Gastrocnemius medialis (tissue), 4 donors: ENCODE measurements around the gene GIGYF2. TPM values are rescaled to one million over a fixed set of nuclear protein-coding genes. Genes with fewer than 3 reads are reported as not detected.
A peak's percentile ranks its signal among the peaks of the same experiment; 100 is the strongest.

Source experiments
- ATAC-seq, 2 donors: fragments of 150-250 bp; one replicate each; pipeline ENCODE4 v1.9.1; 2016
- DNase-seq, 2 donors: peaks; one replicate each; pipeline ENCODE4 v3.0.0-alpha.2; 2019
- H3K27ac ChIP-seq, 4 donors: fragments of 200-600 bp; sonication (generic); 1 replicate in 1 of 4; 2 replicates in 3 of 4; pipeline ENCODE4 v1.5.1; 2016 to 2018; ENCODE audit warnings: mild to moderate bottlenecking in 2 of 4, moderate library complexity in 1 of 4
- H3K27me3 ChIP-seq, 3 donors: fragments of 200-600 bp; sonication (generic) in 2 of 3; 1 replicate in 1 of 3; 2 replicates in 2 of 3; pipeline versions ENCODE4 v1.5.1 to v1.6.0; 2016 to 2019; ENCODE audit warnings: mild to moderate bottlenecking in 1 of 3, moderate library complexity in 1 of 3
- H3K36me3 ChIP-seq, 2 donors: fragments of 200-600 bp; sonication (generic) in 1 of 2; one replicate each; pipeline ENCODE4 v1.5.1; 2017 to 2018
- H3K4me1 ChIP-seq, 2 donors: fragments of 200-600 bp; sonication (generic) in 1 of 2; one replicate each; pipeline ENCODE4 v1.5.1; 2016 to 2017; ENCODE audit warnings: mild to moderate bottlenecking in 2 of 2
- H3K4me3 ChIP-seq, 4 donors: fragments of 200-600 bp; sonication (generic) in 3 of 4; 1 replicate in 1 of 4; 2 replicates in 3 of 4; pipeline ENCODE4 v1.5.1; 2016 to 2019; ENCODE audit warnings: mild to moderate bottlenecking in 2 of 4
- H3K9me3 ChIP-seq, 3 donors: fragments of 200-600 bp; sonication (generic) in 2 of 3; 1 replicate in 1 of 3; 2 replicates in 2 of 3; pipeline ENCODE4 v1.5.1; 2016 to 2019
- CTCF ChIP-seq, 5 experiments: fragments of 450-650 bp in 3 of 5; fragments of 200-600 bp in 2 of 5; sonication (generic) in 2 of 5; IDR thresholded peaks in 4 of 5; conservative IDR thresholded peaks in 1 of 5; 1 replicate in 4 of 5; 2 replicates in 1 of 5; pipeline ENCODE4 v1.5.1; 2016 to 2019; ENCODE audit warnings: antibody characterized with exemption in 5 of 5, mild to moderate bottlenecking in 3 of 5, moderate library complexity in 3 of 5
- POLR2A ChIP-seq, 2 donors: fragments of 450-650 bp; IDR thresholded peaks; one replicate each; pipeline ENCODE4 v1.6.1; 2017; ENCODE audit warnings: antibody characterized with exemption in 2 of 2, mild to moderate bottlenecking in 2 of 2, moderate library complexity in 2 of 2
- in situ Hi-C, 4 donors: fragments of 200-750 bp; cut with MboI; loops; one replicate each; pipeline versions ENCODE4 v1.15.0 to v1.8.0; 2017; ENCODE audit warnings: low sequenced_read_pairs in 4 of 4
- intact Hi-C: fragments of 100-400 bp; cut with DNase I; formaldehyde crosslinking; loops from one replicate; pipeline ENCODE4 v1.15.1; 2023; ENCODE audit warnings: low total_unique reads
- total RNA-seq, 4 donors: library from RNA; depleted of rRNA; stranded (reverse); fragments of >200 nt; gene quantifications; one replicate each; pipeline versions ENCODE4 v1.1.0 to v1.2.3, GENCODE V29; 2016

Gene GIGYF2
- total RNA-seq, 4 donors from 2014 or later, result 55.7 to 87.8 (median 66.1) TPM

GRCh38 chr2:232666051-232666805 lies 30.9 kb upstream of the GIGYF2 start:
- Histone ChIP-seq H3K4me1 (peaks cover 11 to 20% of the 10 kb centered on the region in 2 donors), H3K9me3 (no peaks in the 10 kb centered on the region), H3K4me3 (no peak overlapping the region), H3K27ac (peak overlapping the region in 1 of 4 donors; percentile 82), H3K36me3 (no peaks in the 10 kb centered on the region), H3K27me3 (no peaks in the 10 kb centered on the region)
- DNase-seq, result no peak
- ATAC-seq, result no peak
- in situ Hi-C loops, result no loop called here
- TF ChIP-seq CTCF (IDR thresholded peaks at IDR 0.05 in 4 of 5, conservative IDR thresholded peaks at IDR 0.05 in 1 of 5) (no peak), POLR2A (IDR thresholded peaks at IDR 0.05) (no peak)
- intact Hi-C loops, result no loop called here

GRCh38 chr2:232667989-232668583 lies 29.0 kb upstream of the GIGYF2 start:
- ATAC-seq (peak; percentile 88 to 92), DNase-seq (no peak)
- H3K27me3 ChIP-seq, result no peaks in the 10 kb centered on the region
- H3K9me3 ChIP-seq, result no peaks in the 10 kb centered on the region
- intact Hi-C loops, result loop anchor here (2.0 kb wide), 1 partner anchor 29 kb away; the partner anchor contains the start of gene GIGYF2
- H3K36me3 ChIP-seq, result no peaks in the 10 kb centered on the region
- H3K27ac ChIP-seq, result peak overlapping the region; percentile 26 to 82 (median 66)
- H3K4me3 ChIP-seq, result no peak overlapping the region
- TF ChIP-seq CTCF (IDR thresholded peaks at IDR 0.05 in 4 of 5, conservative IDR thresholded peaks at IDR 0.05 in 1 of 5) (no peak), POLR2A (IDR thresholded peaks at IDR 0.05) (no peak)
- in situ Hi-C loops, result no loop called here
- peaks cover 11 to 20% of the 10 kb centered on the region in 2 donors for H3K4me1 ChIP-seq

GRCh38 chr2:232668805-232669444 lies 28.2 kb upstream of the GIGYF2 start:
- DNase-seq (no peak), ATAC-seq (peak; percentile 50 to 62)
- H3K4me3 ChIP-seq, result no peak overlapping the region
- in situ Hi-C loops, result no loop called here
- peak overlapping the region in 2 of 4 donors; percentile 77 to 82 for H3K27ac ChIP-seq
- TF ChIP-seq POLR2A (IDR thresholded peaks at IDR 0.05), result no peak
- peak in 4 of 5 experiments; percentile 32 to 46 (median 44) for TF ChIP-seq CTCF (IDR thresholded peaks at IDR 0.05 in 4 of 5, conservative IDR thresholded peaks at IDR 0.05 in 1 of 5)
- no peaks in the 10 kb centered on the region for H3K9me3 ChIP-seq
- H3K4me1 ChIP-seq, result peaks cover 11 to 20% of the 10 kb centered on the region in 2 donors
- intact Hi-C loops, result loop anchor here (1.0 to 2.0 kb wide), 3 partner anchors 28 to 63 kb away; partner anchors contain the start of gene GIGYF2
- no peaks in the 10 kb centered on the region for H3K36me3 ChIP-seq
- no peaks in the 10 kb centered on the region for H3K27me3 ChIP-seq

GRCh38 chr2:232672588-232672987 lies 24.5 kb upstream of the GIGYF2 start:
- H3K4me3 ChIP-seq, result no peak overlapping the region
- peaks cover 7 to 10% of the 10 kb centered on the region in 2 donors for H3K4me1 ChIP-seq
- no peaks in the 10 kb centered on the region for H3K27me3 ChIP-seq
- H3K36me3 ChIP-seq, result no peaks in the 10 kb centered on the region
- intact Hi-C loops (no loop called here), in situ Hi-C loops (no loop called here)
- DNase-seq (no peak), ATAC-seq (no peak)
- TF ChIP-seq POLR2A (IDR thresholded peaks at IDR 0.05), result no peak
- TF ChIP-seq CTCF (IDR thresholded peaks at IDR 0.05 in 4 of 5, conservative IDR thresholded peaks at IDR 0.05 in 1 of 5), result no peak
- no peak overlapping the region for H3K27ac ChIP-seq
- H3K9me3 ChIP-seq, result no peaks in the 10 kb centered on the region
